ENCODE results near the gene CNNM4.

CNNM4 gene

DNA sequence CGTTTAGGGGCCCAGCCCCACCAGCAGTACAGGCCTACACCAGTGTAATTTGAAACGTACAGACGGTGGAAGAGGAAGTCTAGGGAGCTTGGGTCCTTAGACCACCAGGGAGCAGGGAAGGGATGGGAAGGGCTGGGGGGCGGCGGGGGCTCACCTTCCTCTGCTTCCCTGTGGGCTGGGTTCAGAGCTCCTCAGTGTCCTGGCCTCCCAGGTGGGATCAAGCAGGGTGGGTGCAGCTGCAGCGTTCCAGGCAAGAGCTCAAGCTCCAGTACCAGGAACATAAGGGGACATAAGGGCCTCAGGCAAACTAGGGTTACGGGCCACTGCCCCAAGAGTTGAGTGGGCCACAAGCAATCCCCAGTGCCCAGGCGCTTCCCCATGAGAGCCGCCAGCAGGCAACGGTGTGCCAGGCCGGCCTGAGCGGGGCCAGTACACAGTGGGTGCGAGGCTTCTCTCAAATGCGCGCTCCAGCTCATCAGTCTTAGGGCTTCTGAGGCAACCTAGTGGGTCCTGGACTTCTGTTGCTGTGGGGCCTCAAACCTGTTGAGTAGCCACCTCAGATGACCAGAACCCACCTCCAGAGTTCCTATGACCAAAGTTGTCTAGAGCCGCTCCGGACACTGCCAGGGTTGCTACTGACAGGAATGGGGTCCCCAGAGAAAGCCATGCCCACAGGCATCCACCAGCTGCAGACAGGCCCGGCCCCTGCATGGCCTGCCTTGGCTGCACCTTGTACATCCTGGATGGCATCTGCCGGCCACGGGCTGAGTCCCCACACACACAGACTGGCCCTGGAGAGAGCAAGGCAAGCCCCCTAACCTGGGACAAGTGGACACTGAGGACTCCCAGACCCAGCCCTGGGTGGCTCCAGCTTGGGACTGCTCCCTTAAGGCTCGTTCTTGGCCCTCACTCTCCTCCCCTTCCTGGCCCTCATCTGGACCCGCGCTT lies 77.9 kb downstream of the CNNM4 start:
- ChIA-PET CTCF (no interaction called here), POLR2A (interaction anchor here (0.6 kb wide), 1 partner anchor 11 kb away, joined by 3 read pairs; no protein-coding TSS in a partner anchor)
- no peaks in the 10 kb centered on the region for H3K4me1 ChIP-seq (ENCODE audit: control insufficient read depth, insufficient read depth, low read length)
- H3K27ac ChIP-seq (ENCODE audit: extremely low read depth, low read depth, low read length), result no peak overlapping the region
- H3K9me3 ChIP-seq (ENCODE audit: control insufficient read depth, insufficient read depth, low read depth, low read length), result no peaks in the 10 kb centered on the region
- TF ChIP-seq ZNF544 (tag by site-specific recombination; IDR thresholded peaks at IDR 0.05) (no peak), SCRT2 (tag by site-specific recombination; IDR thresholded peaks at IDR 0.05) (0 out of 2 replicates have a peak, but pooled peaks have one; percentile 22)
- no peak overlapping the region for H3K4me3 ChIP-seq (ENCODE audit: low read depth, low read length)
- H3K36me3 ChIP-seq (ENCODE audit: control insufficient read depth in 2 of 2, insufficient read depth in 1 of 2, low read length in 2 of 2), result peaks cover 12 to 53% of the 10 kb centered on the region in 2 experiments

DNA sequence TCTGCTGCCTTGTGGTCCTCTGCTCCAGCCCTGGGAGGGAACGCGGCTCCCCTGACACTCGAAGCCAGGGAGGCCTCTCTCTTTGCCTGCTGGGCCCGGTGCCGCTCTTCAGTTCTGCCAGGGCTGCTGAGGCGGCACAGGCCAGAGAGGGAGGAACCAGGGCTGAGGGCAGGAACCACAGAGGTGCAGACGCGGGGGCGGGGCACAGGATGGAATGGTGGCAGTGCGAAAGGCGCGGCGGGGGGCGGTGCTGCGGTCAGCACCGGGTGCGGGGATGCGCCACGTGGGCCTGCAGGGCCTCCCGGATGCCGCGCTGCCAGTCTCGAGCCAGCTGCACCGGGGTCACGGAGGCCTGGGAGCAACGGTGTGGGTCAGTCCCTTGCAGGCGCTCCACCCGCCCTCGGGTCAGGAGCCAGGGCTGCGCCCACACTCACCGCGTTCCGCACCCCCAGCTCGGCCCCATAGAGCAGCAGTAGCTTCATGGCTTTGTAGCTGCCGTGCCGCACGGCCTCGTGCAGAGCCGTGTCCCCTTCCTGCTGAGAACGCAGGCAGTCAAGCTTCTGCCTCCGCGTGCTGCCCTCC lies 78.7 kb downstream of the CNNM4 start:
- TF ChIP-seq ZNF433 (tag by site-specific recombination; IDR thresholded peaks at IDR 0.05; ENCODE audit: low read depth) (no peak), GLI2 (tag by site-specific recombination; IDR thresholded peaks at IDR 0.05; ENCODE audit: borderline replicate concordance, low read depth) (no peak), ZNF623 (tag by site-specific recombination; IDR thresholded peaks at IDR 0.05) (no peak)
- no peaks in the 10 kb centered on the region for H3K4me1 ChIP-seq (ENCODE audit: control insufficient read depth, insufficient read depth, low read length)
- POLR2A ChIA-PET, result no interaction called here
- no peak overlapping the region for H3K4me3 ChIP-seq (ENCODE audit: low read depth, low read length)
- H3K27ac ChIP-seq (ENCODE audit: extremely low read depth, low read depth, low read length), result no peak overlapping the region
- H3K36me3 ChIP-seq (ENCODE audit: control insufficient read depth in 2 of 2, insufficient read depth in 1 of 2, low read length in 2 of 2), result peaks cover 10 to 49% of the 10 kb centered on the region in 2 experiments
- H3K9me3 ChIP-seq (ENCODE audit: control insufficient read depth, insufficient read depth, low read depth, low read length), result no peaks in the 10 kb centered on the region
- CTCF ChIA-PET, result interaction anchor here (0.8 kb wide), 1 partner anchor 121 kb away, joined by 3 read pairs; no protein-coding TSS in a partner anchor

DNA sequence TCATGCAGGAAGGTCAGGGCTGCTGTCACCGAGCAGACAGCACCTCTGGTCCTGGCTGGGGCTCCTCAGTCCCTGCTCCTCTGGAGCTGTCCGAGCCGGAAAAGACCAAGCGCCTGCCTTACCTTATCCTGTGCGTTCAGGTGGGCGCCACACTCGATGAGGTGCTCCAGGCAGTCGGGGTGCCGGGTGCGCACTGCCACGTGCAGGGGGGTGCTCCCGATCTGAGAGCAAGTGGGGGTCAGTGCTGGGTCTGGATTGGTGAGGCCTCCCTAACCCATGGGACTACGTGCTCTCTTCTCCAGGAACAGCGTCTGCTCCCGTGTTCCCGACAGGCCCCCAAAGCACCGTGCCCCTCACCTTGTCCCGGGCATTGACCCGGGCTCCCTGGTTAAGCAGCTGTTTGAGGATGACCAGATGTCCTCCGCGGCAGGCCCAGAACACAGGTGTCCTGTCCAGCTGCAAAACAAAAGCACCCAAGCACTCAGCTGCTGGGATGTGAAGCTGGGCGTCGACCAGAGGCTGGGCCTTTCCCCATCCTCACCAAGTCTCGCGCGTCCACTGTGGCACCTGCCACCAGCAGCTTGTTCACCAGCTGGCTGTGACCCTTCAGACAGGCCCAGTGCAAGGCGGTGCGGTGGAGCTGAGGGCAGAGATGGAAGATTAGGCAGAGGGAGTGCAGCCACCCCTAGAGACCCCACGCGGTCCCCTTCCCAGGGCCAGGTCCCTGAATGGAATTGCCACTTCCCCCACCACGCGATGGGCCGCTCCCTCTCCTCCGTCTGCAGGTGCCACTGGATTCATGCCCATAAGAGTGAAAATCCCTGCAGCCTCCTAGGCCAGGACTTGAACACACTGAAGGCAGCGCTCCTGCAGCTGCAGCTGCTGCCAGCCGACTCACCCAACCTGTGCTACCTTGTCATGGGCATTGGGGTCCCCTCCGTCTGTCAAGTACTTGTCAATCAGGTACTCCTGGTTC lies 79.5 kb downstream of the CNNM4 start:
- CTCF ChIA-PET, result interaction anchor here (0.5 to 0.8 kb wide), 2 partner anchors 79 to 121 kb away, joined by 3 read pairs; no protein-coding TSS in a partner anchor
- POLR2A ChIA-PET, result no interaction called here
- TF ChIP-seq ZNF623 (tag by site-specific recombination; IDR thresholded peaks at IDR 0.05), result no peak
- TF ChIP-seq ZNF629 (tag by site-specific recombination; IDR thresholded peaks at IDR 0.05), result no peak
- TF ChIP-seq ZNF544 (tag by site-specific recombination; IDR thresholded peaks at IDR 0.05), result no peak
- TF ChIP-seq, protein P1, sequence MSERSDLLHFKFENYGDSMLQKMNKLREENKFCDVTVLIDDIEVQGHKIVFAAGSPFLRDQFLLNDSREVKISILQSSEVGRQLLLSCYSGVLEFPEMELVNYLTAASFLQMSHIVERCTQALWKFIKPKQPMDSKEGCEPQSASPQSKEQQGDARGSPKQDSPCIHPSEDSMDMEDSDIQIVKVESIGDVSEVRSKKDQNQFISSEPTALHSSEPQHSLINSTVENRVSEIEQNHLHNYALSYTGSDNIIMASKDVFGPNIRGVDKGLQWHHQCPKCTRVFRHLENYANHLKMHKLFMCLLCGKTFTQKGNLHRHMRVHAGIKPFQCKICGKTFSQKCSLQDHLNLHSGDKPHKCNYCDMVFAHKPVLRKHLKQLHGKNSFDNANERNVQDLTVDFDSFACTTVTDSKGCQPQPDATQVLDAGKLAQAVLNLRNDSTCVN (tag by site-specific recombination; optimal IDR thresholded peaks at IDR 0.05), result no peak
- no peak for TF ChIP-seq ZNF423 (tag by site-specific recombination; IDR thresholded peaks at IDR 0.05)
- TF ChIP-seq ZNF501 (tag by site-specific recombination; IDR thresholded peaks at IDR 0.05), result no peak
- TF ChIP-seq ZNF114 (tag by site-specific recombination; IDR thresholded peaks at IDR 0.05), result no peak
- TF ChIP-seq ZNF138 (tag by site-specific recombination; IDR thresholded peaks at IDR 0.05; ENCODE audit: borderline replicate concordance), result no peak
- no peak for TF ChIP-seq ZNF530 (tag by site-specific recombination; IDR thresholded peaks at IDR 0.05; ENCODE audit: low read depth)
- TF ChIP-seq ZNF24 (tag by site-specific recombination; IDR thresholded peaks at IDR 0.05), result no peak
- TF ChIP-seq RBAK (tag by site-specific recombination; IDR thresholded peaks at IDR 0.05), result no peak
- no peak for TF ChIP-seq HOXD13 (CRISPR knock-in tag; IDR thresholded peaks at IDR 0.05; ENCODE audit: borderline replicate concordance)
- no peak for TF ChIP-seq BCL11A (tag by site-specific recombination; IDR thresholded peaks at IDR 0.05; ENCODE audit: low read depth)
- TF ChIP-seq ZNF658 (tag by site-specific recombination; IDR thresholded peaks at IDR 0.05), result no peak
- Histone ChIP-seq H3K27ac (ENCODE audit: extremely low read depth, low read depth, low read length) (no peak overlapping the region), H3K36me3 (ENCODE audit: control insufficient read depth in 2 of 2, insufficient read depth in 1 of 2, low read length in 2 of 2) (peaks cover 4 to 44% of the 10 kb centered on the region in 2 experiments), H3K9me3 (ENCODE audit: control insufficient read depth, insufficient read depth, low read depth, low read length) (no peaks in the 10 kb centered on the region), H3K4me1 (ENCODE audit: control insufficient read depth, insufficient read depth, low read length) (no peaks in the 10 kb centered on the region), H3K4me3 (ENCODE audit: low read depth, low read length) (no peak overlapping the region)
